HG03378 (cell line): ENCODE results near the gene LRRC8A.

Experiments
- ATAC-seq: cut with Tn5 transposase; IDR thresholded peaks from one replicate; pipeline ENCODE4 v1.9.1; 2021; ENCODE audit warnings: mild to moderate bottlenecking, moderate library complexity; ENCODE audit not compliant: unreplicated experiment

Gene LRRC8A

GRCh38 chr9:128899566-128900322, 17.8 kb downstream of the LRRC8A start:
- no peak for ATAC-seq

GRCh38 chr9:128901379-128901778, 19.4 kb downstream of the LRRC8A start:
- ATAC-seq: no peak

GRCh38 chr9:128901822-128902221, 19.9 kb downstream of the LRRC8A start:
- ATAC-seq: no peak

- peak; percentile 60 for ATAC-seq
These were observed 20.6 kb downstream of the LRRC8A start for GRCh38 chr9:128902351-128903078.

- ATAC-seq: no peak
These were observed 21.1 kb downstream of the LRRC8A start for GRCh38 chr9:128903079-128903461.

- no peak for ATAC-seq
These were observed 22.1 kb downstream of the LRRC8A start for GRCh38 chr9:128903871-128904620.

- ATAC-seq: no peak
These were observed 24.0 kb downstream of the LRRC8A start for GRCh38 chr9:128905964-128906363.

- ATAC-seq: no peak
These were observed 24.8 kb downstream of the LRRC8A start for GRCh38 chr9:128906741-128907140.

- ATAC-seq: no peak
These were observed 26.4 kb downstream of the LRRC8A start for GRCh38 chr9:128908372-128908771.

- ATAC-seq: no peak
These were observed 27.9 kb downstream of the LRRC8A start for GRCh38 chr9:128909859-128910258.

GRCh38 chr9:128910906-128911305, 29.0 kb downstream of the LRRC8A start:
- ATAC-seq: no peak

- ATAC-seq: no peak
These were observed 29.6 kb downstream of the LRRC8A start for GRCh38 chr9:128911529-128912035.

- ATAC-seq: no peak
These were observed 30.4 kb downstream of the LRRC8A start for GRCh38 chr9:128912270-128912853.

GRCh38 chr9:128913048-128913900, 31.3 kb downstream of the LRRC8A start:
- ATAC-seq: no peak

- ATAC-seq: no peak
These were observed 32.3 kb downstream of the LRRC8A start for GRCh38 chr9:128913995-128914772.

- ATAC-seq: no peak
These were observed 34.3 kb downstream of the LRRC8A start for GRCh38 chr9:128916204-128916603.

- ATAC-seq: no peak
These were observed 34.8 kb downstream of the LRRC8A start for GRCh38 chr9:128916745-128917144.

GRCh38 chr9:128917151-128917849, 35.4 kb downstream of the LRRC8A start:
- no peak for ATAC-seq

GRCh38 chr9:128918921-128919320, 37.0 kb downstream of the LRRC8A start:
- ATAC-seq: no peak
